Measurements from ENCODE around the gene CLK2.

DNA sequence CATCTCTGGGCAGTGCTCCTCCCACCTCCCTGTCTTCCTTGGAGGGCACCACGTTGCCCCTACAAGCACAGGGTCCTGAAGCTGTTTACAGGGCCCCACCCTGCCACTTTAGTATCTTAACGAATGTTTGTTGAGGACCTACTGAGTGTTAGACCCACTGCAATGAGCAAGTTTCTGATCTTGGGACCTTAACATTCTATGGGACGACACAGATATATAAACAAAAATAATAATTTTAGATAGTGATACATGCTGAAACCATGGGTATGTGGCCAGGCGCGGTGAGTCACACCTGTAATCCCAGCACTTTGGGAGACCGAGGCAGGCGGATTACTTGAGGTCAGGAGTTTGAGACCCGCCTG, 28.2 kb downstream of the CLK2 start:
- TF ChIP-seq TAF1 (IDR thresholded peaks at IDR 0.05; ENCODE audit: low read depth, low read length) (no peak), ATF2 (IDR thresholded peaks at IDR 0.05; ENCODE audit: low read length) (no peak), HDAC6 (IDR thresholded peaks at IDR 0.05; ENCODE audit: low read depth, low read length) (no peak), RAD21 (IDR thresholded peaks at IDR 0.05 in 1 of 2, conservative IDR thresholded peaks at IDR 0.05 in 1 of 2; ENCODE audit: low read depth in 2 of 2, low read length in 2 of 2) (no peak), POLR2A (IDR thresholded peaks at IDR 0.05; ENCODE audit: control extremely low read depth in 1 of 2, low read depth in 2 of 2, low read length in 2 of 2) (no peak; a peak in 1 of 3 replicates), CHD1 (IDR thresholded peaks at IDR 0.05; ENCODE audit: low read depth, low read length) (no peak), TEAD4 (IDR thresholded peaks at IDR 0.05; ENCODE audit: low read depth, low read length) (no peak), MAX (IDR thresholded peaks at IDR 0.05) (no peak), SRF (IDR thresholded peaks at IDR 0.05; ENCODE audit: low read depth, low read length) (no peak), POLR2AphosphoS5 (IDR thresholded peaks at IDR 0.05; ENCODE audit: low read depth, low read length) (no peak)
- TF ChIP-seq, protein P1, sequence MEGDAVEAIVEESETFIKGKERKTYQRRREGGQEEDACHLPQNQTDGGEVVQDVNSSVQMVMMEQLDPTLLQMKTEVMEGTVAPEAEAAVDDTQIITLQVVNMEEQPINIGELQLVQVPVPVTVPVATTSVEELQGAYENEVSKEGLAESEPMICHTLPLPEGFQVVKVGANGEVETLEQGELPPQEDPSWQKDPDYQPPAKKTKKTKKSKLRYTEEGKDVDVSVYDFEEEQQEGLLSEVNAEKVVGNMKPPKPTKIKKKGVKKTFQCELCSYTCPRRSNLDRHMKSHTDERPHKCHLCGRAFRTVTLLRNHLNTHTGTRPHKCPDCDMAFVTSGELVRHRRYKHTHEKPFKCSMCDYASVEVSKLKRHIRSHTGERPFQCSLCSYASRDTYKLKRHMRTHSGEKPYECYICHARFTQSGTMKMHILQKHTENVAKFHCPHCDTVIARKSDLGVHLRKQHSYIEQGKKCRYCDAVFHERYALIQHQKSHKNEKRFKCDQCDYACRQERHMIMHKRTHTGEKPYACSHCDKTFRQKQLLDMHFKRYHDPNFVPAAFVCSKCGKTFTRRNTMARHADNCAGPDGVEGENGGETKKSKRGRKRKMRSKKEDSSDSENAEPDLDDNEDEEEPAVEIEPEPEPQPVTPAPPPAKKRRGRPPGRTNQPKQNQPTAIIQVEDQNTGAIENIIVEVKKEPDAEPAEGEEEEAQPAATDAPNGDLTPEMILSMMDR (IDR thresholded peaks at IDR 0.05; ENCODE audit: control extremely low read depth in 1 of 3, insufficient read depth in 1 of 3, low read depth in 1 of 3, low read length in 3 of 3), result no peak

All from H1 (cell line).